Smooth muscle cell of the brain vasculature (primary cell): ENCODE data around the gene NEK4.
"Not testable (repeated sequence)": the region's sequence is repeated elsewhere in the genome, so short reads cannot be mapped to it uniquely, and the experiment has no call there.

ENCODE experiments used
- DNase-seq: peaks from one replicate; pipeline ENCODE4 v3.0.0-alpha.2; 2012; ENCODE audit warnings: low read depth, low spot score

Gene NEK4

DNA sequence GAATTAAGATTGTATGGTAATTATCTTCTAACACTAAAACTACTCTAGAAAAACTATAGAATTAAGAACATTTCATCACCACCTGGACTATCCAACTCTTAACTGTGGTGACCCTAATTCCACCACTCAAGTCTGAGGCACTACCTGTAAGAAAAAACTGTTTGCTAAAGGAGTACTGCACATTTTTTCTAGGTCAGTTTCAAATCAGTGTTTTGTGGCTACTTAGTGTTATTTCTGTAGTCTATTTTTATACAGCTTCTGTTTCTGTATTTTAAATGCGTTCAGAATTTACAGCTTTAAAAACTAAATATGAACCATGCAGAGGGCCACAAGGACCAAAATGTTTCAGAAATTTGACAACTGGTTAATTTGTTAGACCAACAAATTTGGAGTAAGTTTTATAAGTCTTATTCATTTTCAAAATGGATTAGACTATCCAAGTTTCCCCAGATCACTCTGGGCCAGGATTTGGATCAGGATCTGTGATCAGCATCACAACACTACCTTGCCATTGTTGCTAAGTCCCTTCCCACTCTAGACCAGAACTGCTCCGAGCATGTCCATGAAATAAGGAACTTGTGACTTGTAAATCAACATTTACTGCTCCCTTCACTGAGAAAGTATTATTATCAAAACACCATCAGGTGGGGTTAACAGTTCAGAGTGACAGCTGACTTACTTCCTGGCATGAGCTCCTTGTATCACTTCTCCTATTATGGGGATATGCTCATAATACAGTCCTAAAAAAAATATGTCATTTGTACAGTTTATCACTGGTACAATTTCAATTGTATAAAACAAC, 73.7 kb downstream of the NEK4 start:
- DNase-seq: no peak

- DNase-seq: no peak
Measured at GRCh38 chr3:52695798-52696671, 74.7 kb downstream of the NEK4 start.

GRCh38 chr3:52694528-52695189, 76.1 kb downstream of the NEK4 start:
- no peak for DNase-seq

DNA sequence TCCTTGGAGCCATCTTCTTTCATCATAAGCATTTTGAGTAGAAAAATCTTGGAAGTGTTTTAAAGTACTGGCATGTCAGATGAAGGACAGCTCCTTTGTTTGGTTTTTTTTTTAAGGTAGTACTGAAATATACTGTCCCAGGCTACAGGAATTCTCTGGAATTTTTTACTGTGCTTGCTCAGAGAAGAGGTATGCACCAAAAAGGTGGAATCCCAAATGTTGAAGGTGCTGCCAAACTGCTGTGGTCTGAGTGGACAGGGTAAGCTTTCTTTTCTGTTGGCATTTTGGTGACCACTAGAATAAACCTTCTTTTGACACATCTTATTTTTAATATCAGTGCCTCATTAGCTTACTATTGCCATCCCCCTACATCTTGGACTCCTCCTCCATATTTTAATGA, 77.7 kb downstream of the NEK4 start:
- DNase-seq: no peak

- no peak for DNase-seq
Measured at GRCh38 chr3:52690560-52690959, 80.2 kb downstream of the NEK4 start.

- DNase-seq: no peak
Measured at GRCh38 chr3:52689151-52689550, 81.6 kb downstream of the NEK4 start.

DNA sequence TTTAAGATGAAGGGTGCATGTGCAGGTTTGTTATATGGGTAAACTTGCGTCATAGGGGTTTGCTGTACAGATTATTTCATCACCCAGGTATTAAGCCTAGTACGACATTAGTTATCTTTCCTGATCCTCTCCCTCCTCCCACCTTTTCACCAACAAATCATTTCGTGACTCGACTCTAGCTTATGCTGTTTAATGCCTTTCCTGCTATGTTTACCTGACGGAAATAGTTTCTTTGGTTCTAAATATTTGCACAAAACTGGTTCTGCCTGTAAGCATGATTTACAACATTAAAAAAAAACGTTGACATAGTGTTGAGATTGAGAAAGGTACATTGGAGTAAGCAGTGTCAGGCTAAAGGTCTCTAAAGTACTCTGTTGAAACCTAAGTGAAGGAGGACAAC, 82.5 kb downstream of the NEK4 start:
- no peak for DNase-seq

DNA sequence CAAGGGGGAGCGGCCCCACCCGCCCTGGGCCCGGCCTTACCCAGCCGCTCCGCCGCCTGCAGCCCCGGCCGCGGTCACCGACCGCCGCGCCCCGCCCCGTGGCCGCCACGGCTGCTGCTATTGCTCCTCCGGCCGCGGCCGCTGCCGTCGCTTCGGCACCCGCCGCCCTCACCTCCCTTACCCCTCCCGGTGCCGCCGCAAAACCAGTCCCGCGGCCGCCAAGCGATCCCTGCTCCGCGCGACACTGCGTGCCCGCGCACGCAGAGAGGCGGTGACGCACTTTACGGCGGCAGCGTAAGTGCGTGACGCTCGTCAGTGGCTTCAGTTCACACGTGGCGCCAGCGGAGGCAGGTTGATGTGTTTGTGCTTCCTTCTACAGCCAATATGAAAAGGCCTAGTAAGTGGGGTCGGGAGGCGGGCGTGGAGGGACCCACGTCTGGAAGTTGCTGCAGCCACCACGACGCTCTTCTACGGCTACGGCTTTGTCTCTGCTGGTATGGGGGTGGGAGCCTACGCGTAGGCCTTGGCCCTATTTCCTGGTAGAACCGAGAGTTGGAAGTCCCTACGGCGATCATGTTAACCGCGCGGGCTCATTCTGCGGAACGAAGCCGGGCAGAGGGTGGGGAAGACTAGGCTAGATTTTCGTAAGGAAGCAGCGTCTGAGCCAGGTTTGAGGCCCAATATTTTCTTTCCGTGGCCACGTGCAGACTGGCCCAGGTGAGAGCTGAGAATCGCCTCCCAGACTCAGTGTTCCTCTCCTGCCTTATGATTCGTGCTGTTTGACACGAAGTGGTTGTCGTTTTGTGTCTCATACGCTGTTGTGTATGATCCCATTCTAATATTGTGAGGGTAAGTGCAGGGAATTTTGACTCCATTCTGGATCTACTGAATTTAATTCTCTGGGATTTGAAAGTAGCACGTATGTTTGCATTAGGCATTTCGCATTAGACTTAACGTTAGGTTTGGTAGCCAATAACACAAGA, 84.7 kb downstream of the NEK4 start, which contains the start of the genes GNL3 and PBRM1:
Gene GNL3 (plus strand): TSS at position 324 of the 983 bp plus-strand sequence. CDS start 61 bp downstream, at position 385.
Gene PBRM1 (minus strand): TSS at position 205 of the 983 bp plus-strand sequence.
- peak; percentile 89 for DNase-seq

DNA sequence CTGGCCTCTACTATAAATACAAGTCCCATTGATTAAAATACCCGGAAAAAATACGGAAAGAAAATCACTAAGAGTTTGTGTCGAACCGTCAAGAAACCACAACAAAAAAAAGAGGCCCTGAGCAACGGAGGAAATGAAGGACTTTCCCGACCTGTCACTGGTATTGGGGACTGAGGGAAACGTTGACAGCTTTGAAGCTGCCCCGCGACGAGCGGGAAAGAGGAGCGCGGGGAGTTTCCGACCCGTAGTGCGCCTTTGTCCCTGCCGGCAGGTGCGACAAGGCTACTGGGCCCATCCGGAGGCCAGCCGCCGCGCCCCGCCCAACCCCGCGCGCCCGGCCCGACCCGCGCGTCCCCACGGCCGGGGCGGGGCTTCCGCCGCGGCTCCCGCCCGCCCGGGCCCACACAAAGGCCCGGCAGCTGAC, 85.4 kb downstream of the NEK4 start:
- DNase-seq: no peak

- DNase-seq: no peak
Measured at GRCh38 chr3:52684184-52684583, 86.6 kb downstream of the NEK4 start.

- DNase-seq: no peak
Measured at GRCh38 chr3:52683611-52684010, 87.1 kb downstream of the NEK4 start.

DNA sequence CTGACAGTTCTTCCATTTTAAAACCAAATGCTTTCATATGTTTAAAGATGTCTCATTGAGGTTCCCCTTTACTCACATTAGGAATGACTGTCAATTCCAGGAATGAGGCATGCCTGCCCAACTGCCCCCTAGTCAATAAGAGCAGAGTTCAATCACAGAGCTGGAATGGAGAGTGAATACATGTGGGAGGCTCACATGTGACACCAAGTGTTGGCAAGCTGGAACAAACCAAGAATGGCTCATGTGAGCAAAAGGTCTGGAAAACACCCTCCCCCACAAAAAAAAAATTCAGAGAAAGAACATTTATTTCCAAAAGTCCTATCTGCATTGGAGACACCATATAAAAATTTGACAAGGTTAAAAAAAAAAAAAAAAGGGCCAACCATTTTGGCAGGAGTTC, 88.7 kb downstream of the NEK4 start:
- peak; percentile 43 for DNase-seq

GRCh38 chr3:52681596-52681995, 89.1 kb downstream of the NEK4 start:
- DNase-seq: no peak

DNA sequence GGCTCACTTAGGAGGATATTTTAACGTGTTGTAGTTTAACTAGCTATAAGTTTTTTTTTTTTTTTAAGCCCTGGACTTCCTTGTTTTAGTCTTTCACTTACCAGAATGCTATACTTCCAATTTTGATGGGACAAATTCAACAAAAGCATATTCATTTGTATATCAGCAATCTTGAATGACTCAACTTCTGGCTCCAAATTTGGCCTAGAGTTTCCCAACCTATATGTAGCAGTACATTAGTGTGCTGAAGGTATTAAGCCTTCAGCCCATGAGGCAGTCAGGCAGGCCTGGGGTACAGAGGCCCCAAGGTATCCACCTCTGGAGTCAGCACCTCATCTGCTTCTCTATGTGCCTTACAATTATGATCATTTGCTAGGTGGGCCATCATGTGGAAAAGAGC, 90.9 kb downstream of the NEK4 start:
- DNase-seq: no peak

GRCh38 chr3:52679199-52679538, 91.6 kb downstream of the NEK4 start:
- DNase-seq: no peak

- DNase-seq: no peak
Measured at GRCh38 chr3:52678265-52679198, 92.2 kb downstream of the NEK4 start.

- DNase-seq: not testable (repeated sequence)
Measured at GRCh38 chr3:52676201-52676600, 94.5 kb downstream of the NEK4 start.

DNA sequence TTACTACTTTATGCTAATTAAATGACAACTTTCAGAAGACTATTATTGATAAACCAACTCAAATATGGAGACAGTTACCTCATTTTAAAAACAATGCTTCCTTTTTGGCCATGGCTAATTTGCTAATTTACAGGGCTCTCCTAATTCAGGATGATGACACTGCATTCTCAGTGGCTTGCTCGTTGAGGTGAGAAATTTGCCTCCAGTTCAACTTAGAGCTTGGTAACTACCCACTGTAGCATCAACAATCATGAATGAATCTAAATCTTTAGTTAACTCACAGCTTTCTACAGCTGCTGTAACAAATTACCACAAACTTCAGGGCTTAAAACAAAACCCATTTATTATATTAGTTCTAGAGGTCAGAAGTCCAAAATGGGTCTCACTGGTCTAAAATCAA, 99.1 kb downstream of the NEK4 start:
- DNase-seq: no peak

- peak; percentile 94 for DNase-seq
Measured at GRCh38 chr3:52670621-52671521, 99.9 kb downstream of the NEK4 start.
